Measurements from ENCODE around the gene SRRM5. TPM values are rescaled to one million over a fixed set of nuclear protein-coding genes. Genes with fewer than 3 reads are reported as not detected.

The SRRM5 gene
- polyA plus RNA-seq, 2 of the 4 experiments (the other 2 are of a cell fraction), result 0.47 to 0.50 TPM

- TF ChIP-seq, protein P1, sequence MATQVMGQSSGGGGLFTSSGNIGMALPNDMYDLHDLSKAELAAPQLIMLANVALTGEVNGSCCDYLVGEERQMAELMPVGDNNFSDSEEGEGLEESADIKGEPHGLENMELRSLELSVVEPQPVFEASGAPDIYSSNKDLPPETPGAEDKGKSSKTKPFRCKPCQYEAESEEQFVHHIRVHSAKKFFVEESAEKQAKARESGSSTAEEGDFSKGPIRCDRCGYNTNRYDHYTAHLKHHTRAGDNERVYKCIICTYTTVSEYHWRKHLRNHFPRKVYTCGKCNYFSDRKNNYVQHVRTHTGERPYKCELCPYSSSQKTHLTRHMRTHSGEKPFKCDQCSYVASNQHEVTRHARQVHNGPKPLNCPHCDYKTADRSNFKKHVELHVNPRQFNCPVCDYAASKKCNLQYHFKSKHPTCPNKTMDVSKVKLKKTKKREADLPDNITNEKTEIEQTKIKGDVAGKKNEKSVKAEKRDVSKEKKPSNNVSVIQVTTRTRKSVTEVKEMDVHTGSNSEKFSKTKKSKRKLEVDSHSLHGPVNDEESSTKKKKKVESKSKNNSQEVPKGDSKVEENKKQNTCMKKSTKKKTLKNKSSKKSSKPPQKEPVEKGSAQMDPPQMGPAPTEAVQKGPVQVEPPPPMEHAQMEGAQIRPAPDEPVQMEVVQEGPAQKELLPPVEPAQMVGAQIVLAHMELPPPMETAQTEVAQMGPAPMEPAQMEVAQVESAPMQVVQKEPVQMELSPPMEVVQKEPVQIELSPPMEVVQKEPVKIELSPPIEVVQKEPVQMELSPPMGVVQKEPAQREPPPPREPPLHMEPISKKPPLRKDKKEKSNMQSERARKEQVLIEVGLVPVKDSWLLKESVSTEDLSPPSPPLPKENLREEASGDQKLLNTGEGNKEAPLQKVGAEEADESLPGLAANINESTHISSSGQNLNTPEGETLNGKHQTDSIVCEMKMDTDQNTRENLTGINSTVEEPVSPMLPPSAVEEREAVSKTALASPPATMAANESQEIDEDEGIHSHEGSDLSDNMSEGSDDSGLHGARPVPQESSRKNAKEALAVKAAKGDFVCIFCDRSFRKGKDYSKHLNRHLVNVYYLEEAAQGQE (IDR thresholded peaks at IDR 0.05), result no peak
- TF ChIP-seq HEYL (CRISPR knock-in tag; IDR thresholded peaks at IDR 0.05) (no peak), HES2 (IDR thresholded peaks at IDR 0.05) (no peak), CBX2 (IDR thresholded peaks at IDR 0.05; ENCODE audit: borderline replicate concordance, low read depth) (no peak), HDAC2 (IDR thresholded peaks at IDR 0.05) (no peak), CBX8 (IDR thresholded peaks at IDR 0.05) (no peak), HOXB5 (CRISPR knock-in tag; IDR thresholded peaks at IDR 0.05) (no peak)
Observed at GRCh38 chr19:43639519-43640423, 27.9 kb downstream of the SRRM5 start, which contains the start of gene CADM4 (continued).

DNA sequence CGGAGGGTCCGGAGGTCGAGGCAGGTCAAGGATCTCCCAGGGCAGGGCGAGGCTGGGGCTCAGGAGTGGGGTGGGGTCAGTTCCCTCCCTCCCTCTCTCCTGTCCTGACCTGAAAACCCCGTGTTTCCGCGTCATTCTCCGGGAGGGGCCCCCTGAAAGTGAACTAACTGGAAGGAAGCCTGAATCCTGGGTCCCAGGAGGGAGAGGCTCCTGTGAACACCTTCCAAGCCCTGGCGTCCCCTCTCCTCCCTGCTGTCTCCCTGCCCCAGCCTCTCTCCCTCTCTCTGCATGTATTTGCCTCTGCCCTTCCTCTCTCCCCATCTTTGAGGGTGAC lies 28.5 kb downstream of the SRRM5 start:
- no peak; a peak in 1 of 6 replicates for ATAC-seq
- WGBS (ENCODE audit: missing lambda C conversion rate), result 46% methylated on average over 9 of the region's 9 CpGs
- no peak for FAIRE-seq

More for the DNA sequence above, 28.5 kb downstream of the SRRM5 start:
- POLR2A ChIA-PET, result no interaction called here
- H3K4me3 ChIP-seq, result peak overlapping the region; percentile 82
- no peak for DNase-seq (ENCODE audit: low read depth in 1 of 2, low spot score in 1 of 2)
- H3K27ac ChIP-seq, result peak overlapping the region; percentile 77 to 95; a peak in 4 of 6 replicates
- peak overlapping the region; percentile 100 for H3K4me2 ChIP-seq
- TF ChIP-seq JUNB (IDR thresholded peaks at IDR 0.05) (no peak), ZSCAN20 (CRISPR knock-in tag; IDR thresholded peaks at IDR 0.05) (no peak), TP53 (CRISPR knock-in tag; IDR thresholded peaks at IDR 0.05) (no peak), BCL3 (IDR thresholded peaks at IDR 0.05) (no peak), EP300 (IDR thresholded peaks at IDR 0.05) (no peak), ZC3H11A (IDR thresholded peaks at IDR 0.05) (no peak), HOXA7 (CRISPR knock-in tag; IDR thresholded peaks at IDR 0.05) (no peak), BHLHE40 (IDR thresholded peaks at IDR 0.05; ENCODE audit: low read depth, low read length) (no peak), MYC (IDR thresholded peaks at IDR 0.05; ENCODE audit: borderline replicate concordance, low read length) (no peak), PHF8 (IDR thresholded peaks at IDR 0.05; ENCODE audit: borderline replicate concordance, low read depth) (no peak), RFX5 (IDR thresholded peaks at IDR 0.05) (no peak), POLR2AphosphoS2 (conservative IDR thresholded peaks at IDR 0.05; ENCODE audit: low read length) (no peak), FOXS1 (CRISPR knock-in tag; IDR thresholded peaks at IDR 0.05) (no peak), MAZ (IDR thresholded peaks at IDR 0.05; ENCODE audit: borderline replicate concordance, low read depth, low read length) (no peak), JUN (IDR thresholded peaks at IDR 0.05) (no peak), HOXB13 (CRISPR knock-in tag; IDR thresholded peaks at IDR 0.05; ENCODE audit: low read depth) (no peak), ZNF302 (CRISPR knock-in tag; IDR thresholded peaks at IDR 0.05) (no peak)
- TF ChIP-seq, protein P2, sequence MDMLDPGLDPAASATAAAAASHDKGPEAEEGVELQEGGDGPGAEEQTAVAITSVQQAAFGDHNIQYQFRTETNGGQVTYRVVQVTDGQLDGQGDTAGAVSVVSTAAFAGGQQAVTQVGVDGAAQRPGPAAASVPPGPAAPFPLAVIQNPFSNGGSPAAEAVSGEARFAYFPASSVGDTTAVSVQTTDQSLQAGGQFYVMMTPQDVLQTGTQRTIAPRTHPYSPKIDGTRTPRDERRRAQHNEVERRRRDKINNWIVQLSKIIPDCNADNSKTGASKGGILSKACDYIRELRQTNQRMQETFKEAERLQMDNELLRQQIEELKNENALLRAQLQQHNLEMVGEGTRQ (IDR thresholded peaks at IDR 0.05), result no peak
- TF ChIP-seq, protein P3, sequence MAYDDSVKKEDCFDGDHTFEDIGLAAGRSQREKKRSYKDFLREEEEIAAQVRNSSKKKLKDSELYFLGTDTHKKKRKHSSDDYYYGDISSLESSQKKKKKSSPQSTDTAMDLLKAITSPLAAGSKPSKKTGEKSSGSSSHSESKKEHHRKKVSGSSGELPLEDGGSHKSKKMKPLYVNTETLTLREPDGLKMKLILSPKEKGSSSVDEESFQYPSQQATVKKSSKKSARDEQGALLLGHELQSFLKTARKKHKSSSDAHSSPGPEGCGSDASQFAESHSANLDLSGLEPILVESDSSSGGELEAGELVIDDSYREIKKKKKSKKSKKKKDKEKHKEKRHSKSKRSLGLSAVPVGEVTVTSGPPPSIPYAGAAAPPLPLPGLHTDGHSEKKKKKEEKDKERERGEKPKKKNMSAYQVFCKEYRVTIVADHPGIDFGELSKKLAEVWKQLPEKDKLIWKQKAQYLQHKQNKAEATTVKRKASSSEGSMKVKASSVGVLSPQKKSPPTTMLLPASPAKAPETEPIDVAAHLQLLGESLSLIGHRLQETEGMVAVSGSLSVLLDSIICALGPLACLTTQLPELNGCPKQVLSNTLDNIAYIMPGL (CRISPR knock-in tag; IDR thresholded peaks at IDR 0.05; ENCODE audit: borderline replicate concordance), result no peak
- no peaks in the 10 kb centered on the region for H3K9me3 ChIP-seq
- CTCF ChIA-PET, result interaction anchor here (1.2 kb wide), 1 partner anchor 68 kb away, joined by 3 read pairs; no protein-coding TSS in a partner anchor
- peaks cover 16% of the 10 kb centered on the region for H3K4me1 ChIP-seq

All from A549 (cell line).